HCT116 (cell line): ENCODE measurements around the gene SERPINB13.

Experiments
- EZH2 ChIP-seq: fragments of 200-600 bp; sonication (generic); IDR thresholded peaks from 2 replicates; pipeline ENCODE4 v1.6.1; 2017; ENCODE audit warnings: antibody characterized with exemption, mixed run types
- POLR2AphosphoS5 ChIP-seq: IDR thresholded peaks from 2 replicates; pipeline ENCODE4 v1.6.1; 2011; ENCODE audit warnings: mild to moderate bottlenecking, low read depth, low read length, moderate library complexity
- SIN3A ChIP-seq: IDR thresholded peaks from 2 replicates; pipeline ENCODE4 v1.6.1; 2012; ENCODE audit warnings: low read depth
- ZNF274 ChIP-seq: fragments of 200-500 bp; sonication (Bioruptor generic); IDR thresholded peaks from 2 replicates; pipeline ENCODE4 v1.6.1; 2014; ENCODE audit warnings: mild to moderate bottlenecking, low read depth, low read length, inconsistent platforms
- TF ChIP-seq, protein P1 (sequence below), 3 experiments: fragments of 200-600 bp in 1 of 3; sonication (generic) in 1 of 3; IDR thresholded peaks in 2 of 3; conservative IDR thresholded peaks in 1 of 3; 2 replicates each; pipeline ENCODE4 v1.5.1; 2012 to 2017; ENCODE audit warnings: low read depth in 2 of 3, low read length in 2 of 3, antibody characterized with exemption in 1 of 3, borderline replicate concordance in 1 of 3, control low read depth in 1 of 3, mild to moderate bottlenecking in 1 of 3, mixed read lengths in 1 of 3, mixed run types in 1 of 3, moderate library complexity in 1 of 3; ENCODE audit not compliant: insufficient read depth in 1 of 3
- TF ChIP-seq, protein P2 (sequence below): IDR thresholded peaks from 2 replicates; pipeline ENCODE4 v1.6.1; 2012
- TF ChIP-seq, protein P3 (sequence below): IDR thresholded peaks from 2 replicates; pipeline ENCODE4 v1.6.1; 2011; ENCODE audit warnings: mild to moderate bottlenecking, low read length, moderate library complexity; ENCODE audit not compliant: insufficient replicate concordance; ENCODE audit errors: extremely low read depth
- TF ChIP-seq, protein P4 (sequence below): IDR thresholded peaks from 2 replicates; pipeline ENCODE4 v1.6.1; 2012; ENCODE audit warnings: low read depth

DNA sequence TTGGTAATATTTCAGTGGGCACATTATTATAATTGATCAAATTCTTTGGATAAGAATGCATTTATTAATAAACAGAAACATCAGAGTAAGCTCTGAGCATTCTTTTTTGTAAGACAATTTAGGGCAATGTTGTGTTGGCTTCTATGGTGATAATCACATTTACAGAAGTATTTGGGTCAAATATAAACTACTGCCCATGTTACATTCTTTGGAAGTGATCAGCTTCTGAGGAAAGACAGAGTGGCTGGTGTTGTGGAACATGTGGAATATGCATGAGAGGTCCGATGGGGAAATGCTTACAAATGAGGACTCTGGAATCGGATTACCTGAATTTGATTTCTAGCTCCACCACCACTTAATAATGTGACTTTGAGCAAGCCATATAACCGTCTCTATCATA, 19.4 kb downstream of the SERPINB13 start:
- TF ChIP-seq, protein P1, sequence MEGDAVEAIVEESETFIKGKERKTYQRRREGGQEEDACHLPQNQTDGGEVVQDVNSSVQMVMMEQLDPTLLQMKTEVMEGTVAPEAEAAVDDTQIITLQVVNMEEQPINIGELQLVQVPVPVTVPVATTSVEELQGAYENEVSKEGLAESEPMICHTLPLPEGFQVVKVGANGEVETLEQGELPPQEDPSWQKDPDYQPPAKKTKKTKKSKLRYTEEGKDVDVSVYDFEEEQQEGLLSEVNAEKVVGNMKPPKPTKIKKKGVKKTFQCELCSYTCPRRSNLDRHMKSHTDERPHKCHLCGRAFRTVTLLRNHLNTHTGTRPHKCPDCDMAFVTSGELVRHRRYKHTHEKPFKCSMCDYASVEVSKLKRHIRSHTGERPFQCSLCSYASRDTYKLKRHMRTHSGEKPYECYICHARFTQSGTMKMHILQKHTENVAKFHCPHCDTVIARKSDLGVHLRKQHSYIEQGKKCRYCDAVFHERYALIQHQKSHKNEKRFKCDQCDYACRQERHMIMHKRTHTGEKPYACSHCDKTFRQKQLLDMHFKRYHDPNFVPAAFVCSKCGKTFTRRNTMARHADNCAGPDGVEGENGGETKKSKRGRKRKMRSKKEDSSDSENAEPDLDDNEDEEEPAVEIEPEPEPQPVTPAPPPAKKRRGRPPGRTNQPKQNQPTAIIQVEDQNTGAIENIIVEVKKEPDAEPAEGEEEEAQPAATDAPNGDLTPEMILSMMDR (IDR thresholded peaks at IDR 0.05 in 2 of 3, conservative IDR thresholded peaks at IDR 0.05 in 1 of 3; ENCODE audit: borderline replicate concordance in 1 of 3, insufficient read depth in 1 of 3, low read depth in 2 of 3, low read length in 2 of 3): no peak
- TF ChIP-seq EZH2: no peak
- no peak for TF ChIP-seq POLR2AphosphoS5
- TF ChIP-seq ZNF274: no peak
- TF ChIP-seq, protein P2, sequence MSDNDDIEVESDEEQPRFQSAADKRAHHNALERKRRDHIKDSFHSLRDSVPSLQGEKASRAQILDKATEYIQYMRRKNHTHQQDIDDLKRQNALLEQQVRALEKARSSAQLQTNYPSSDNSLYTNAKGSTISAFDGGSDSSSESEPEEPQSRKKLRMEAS: no peak
- TF ChIP-seq, protein P3, sequence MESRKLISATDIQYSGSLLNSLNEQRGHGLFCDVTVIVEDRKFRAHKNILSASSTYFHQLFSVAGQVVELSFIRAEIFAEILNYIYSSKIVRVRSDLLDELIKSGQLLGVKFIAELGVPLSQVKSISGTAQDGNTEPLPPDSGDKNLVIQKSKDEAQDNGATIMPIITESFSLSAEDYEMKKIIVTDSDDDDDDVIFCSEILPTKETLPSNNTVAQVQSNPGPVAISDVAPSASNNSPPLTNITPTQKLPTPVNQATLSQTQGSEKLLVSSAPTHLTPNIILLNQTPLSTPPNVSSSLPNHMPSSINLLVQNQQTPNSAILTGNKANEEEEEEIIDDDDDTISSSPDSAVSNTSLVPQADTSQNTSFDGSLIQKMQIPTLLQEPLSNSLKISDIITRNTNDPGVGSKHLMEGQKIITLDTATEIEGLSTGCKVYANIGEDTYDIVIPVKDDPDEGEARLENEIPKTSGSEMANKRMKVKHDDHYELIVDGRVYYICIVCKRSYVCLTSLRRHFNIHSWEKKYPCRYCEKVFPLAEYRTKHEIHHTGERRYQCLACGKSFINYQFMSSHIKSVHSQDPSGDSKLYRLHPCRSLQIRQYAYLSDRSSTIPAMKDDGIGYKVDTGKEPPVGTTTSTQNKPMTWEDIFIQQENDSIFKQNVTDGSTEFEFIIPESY: no peak
- TF ChIP-seq, protein P4, sequence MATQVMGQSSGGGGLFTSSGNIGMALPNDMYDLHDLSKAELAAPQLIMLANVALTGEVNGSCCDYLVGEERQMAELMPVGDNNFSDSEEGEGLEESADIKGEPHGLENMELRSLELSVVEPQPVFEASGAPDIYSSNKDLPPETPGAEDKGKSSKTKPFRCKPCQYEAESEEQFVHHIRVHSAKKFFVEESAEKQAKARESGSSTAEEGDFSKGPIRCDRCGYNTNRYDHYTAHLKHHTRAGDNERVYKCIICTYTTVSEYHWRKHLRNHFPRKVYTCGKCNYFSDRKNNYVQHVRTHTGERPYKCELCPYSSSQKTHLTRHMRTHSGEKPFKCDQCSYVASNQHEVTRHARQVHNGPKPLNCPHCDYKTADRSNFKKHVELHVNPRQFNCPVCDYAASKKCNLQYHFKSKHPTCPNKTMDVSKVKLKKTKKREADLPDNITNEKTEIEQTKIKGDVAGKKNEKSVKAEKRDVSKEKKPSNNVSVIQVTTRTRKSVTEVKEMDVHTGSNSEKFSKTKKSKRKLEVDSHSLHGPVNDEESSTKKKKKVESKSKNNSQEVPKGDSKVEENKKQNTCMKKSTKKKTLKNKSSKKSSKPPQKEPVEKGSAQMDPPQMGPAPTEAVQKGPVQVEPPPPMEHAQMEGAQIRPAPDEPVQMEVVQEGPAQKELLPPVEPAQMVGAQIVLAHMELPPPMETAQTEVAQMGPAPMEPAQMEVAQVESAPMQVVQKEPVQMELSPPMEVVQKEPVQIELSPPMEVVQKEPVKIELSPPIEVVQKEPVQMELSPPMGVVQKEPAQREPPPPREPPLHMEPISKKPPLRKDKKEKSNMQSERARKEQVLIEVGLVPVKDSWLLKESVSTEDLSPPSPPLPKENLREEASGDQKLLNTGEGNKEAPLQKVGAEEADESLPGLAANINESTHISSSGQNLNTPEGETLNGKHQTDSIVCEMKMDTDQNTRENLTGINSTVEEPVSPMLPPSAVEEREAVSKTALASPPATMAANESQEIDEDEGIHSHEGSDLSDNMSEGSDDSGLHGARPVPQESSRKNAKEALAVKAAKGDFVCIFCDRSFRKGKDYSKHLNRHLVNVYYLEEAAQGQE: no peak
- no peak for TF ChIP-seq SIN3A
